ENCODE results near the gene TDRD10. TPM values are rescaled to one million over a fixed set of nuclear protein-coding genes. Genes with fewer than 3 reads are reported as not detected.

The TDRD10 gene
- total RNA-seq (1 to 10 TPM; 1.9 to 8.5 TPM), polyA plus RNA-seq (10 to 100 TPM in 1 of 2 donors, 1 to 10 TPM in 1; 6.1 to 12.6 TPM)
- long read RNA-seq, donor 1, partial matches to known transcripts = 0 of 1 reads
- long read RNA-seq, donor 1, other reads (novel, unspliced or antisense) = 0 of 1 reads
- long read RNA-seq, donor 2 = 0 reads
- long read RNA-seq, donor 3 = 0 reads
- long read RNA-seq, donor 4 = 0 reads
- long read RNA-seq, donor 5 = 0 reads

GRCh38 chr1:154502066-154502743 is at the start of gene TDRD10, which contains the start of gene SHE:
TSS of gene TDRD10 (plus strand) at chr1:154502219. CDS start at chr1:154506904, 4,685 bp downstream.
TSS of gene SHE (minus strand) at chr1:154502412. CDS start at chr1:154502026, 386 bp downstream.
- peak within 1 kb of the TSS; percentile 63 for H3K4me3 ChIP-seq
- ATAC-seq (ENCODE audit: insufficient read depth, low FRiP score) (peak; percentile 67), DNase-seq (peak in 2 of 3 donors; percentile 32 to 50)
- H3K27ac ChIP-seq (ENCODE audit: low read depth in 1 of 2, low read length in 1 of 2) = peak within 1 kb of the TSS; percentile 87 to 88
- peaks cover 0 to 9% (median 0%) of the 10 kb centered on the region in 4 donors for H3K9me3 ChIP-seq (ENCODE audit: control insufficient read depth in 4 of 4, insufficient read depth in 3 of 4, low read length in 3 of 4)
- H3K4me1 ChIP-seq (ENCODE audit: control insufficient read depth in 5 of 5, insufficient read depth in 5 of 5, low read length in 5 of 5) = peaks cover 0 to 16% (median 0%) of the 10 kb centered on the region in 5 donors
- TF ChIP-seq CTCF (IDR thresholded peaks at IDR 0.05; ENCODE audit: control extremely low read depth, extremely low read depth) = no peak
- peak within 1 kb of the TSS in 1 of 2 donors; percentile 5 for H3K9ac ChIP-seq (ENCODE audit: insufficient read depth in 1 of 2, low read length in 2 of 2)
- H3K27me3 ChIP-seq (ENCODE audit: control insufficient read depth in 3 of 3, insufficient read depth in 3 of 3, low read length in 2 of 3) = peaks cover 0 to 55% (median 52%) of the 10 kb centered on the region in 3 donors
- 2% methylated on average over 74 to 90 of the region's 90 CpGs for WGBS, 2 donors
- H3K36me3 ChIP-seq (ENCODE audit: control insufficient read depth in 4 of 4, insufficient read depth in 4 of 4, low read length in 4 of 4) = no peaks in the 10 kb centered on the region

GRCh38 chr1:154453161-154453560 is 48.9 kb upstream of the TDRD10 start:
- no peak overlapping the region for H3K9ac ChIP-seq (ENCODE audit: insufficient read depth in 1 of 2, low read length in 2 of 2)
- peaks cover 0 to 27% (median 3%) of the 10 kb centered on the region in 4 donors for H3K36me3 ChIP-seq (ENCODE audit: control insufficient read depth in 4 of 4, insufficient read depth in 4 of 4, low read length in 4 of 4)
- no peak for DNase-seq
- H3K4me1 ChIP-seq (ENCODE audit: control insufficient read depth in 5 of 5, insufficient read depth in 5 of 5, low read length in 5 of 5) = peaks cover 0 to 11% (median 8%) of the 10 kb centered on the region in 5 donors
- TF ChIP-seq CTCF (IDR thresholded peaks at IDR 0.05; ENCODE audit: control extremely low read depth, extremely low read depth) = no peak
- no peak overlapping the region for H3K4me3 ChIP-seq
- 73 to 86% methylated on average over 5 of the region's 5 CpGs for WGBS, 2 donors
- H3K27me3 ChIP-seq (ENCODE audit: control insufficient read depth in 3 of 3, insufficient read depth in 3 of 3, low read length in 2 of 3) = no peaks in the 10 kb centered on the region
- ATAC-seq (ENCODE audit: insufficient read depth, low FRiP score) = no peak
- H3K9me3 ChIP-seq (ENCODE audit: control insufficient read depth in 4 of 4, insufficient read depth in 3 of 4, low read length in 3 of 4) = no peaks in the 10 kb centered on the region
- H3K27ac ChIP-seq (ENCODE audit: low read depth in 1 of 2, low read length in 1 of 2) = peak overlapping the region in 1 of 2 donors; percentile 74

- DNase-seq (no peak), ATAC-seq (ENCODE audit: insufficient read depth, low FRiP score) (no peak)
- Histone ChIP-seq H3K27ac (ENCODE audit: low read depth in 1 of 2, low read length in 1 of 2) (peak overlapping the region in 1 of 2 donors; percentile 74), H3K4me3 (no peak overlapping the region), H3K27me3 (ENCODE audit: control insufficient read depth in 3 of 3, insufficient read depth in 3 of 3, low read length in 2 of 3) (no peaks in the 10 kb centered on the region), H3K9me3 (ENCODE audit: control insufficient read depth in 4 of 4, insufficient read depth in 3 of 4, low read length in 3 of 4) (no peaks in the 10 kb centered on the region), H3K36me3 (ENCODE audit: control insufficient read depth in 4 of 4, insufficient read depth in 4 of 4, low read length in 4 of 4) (peaks cover 0 to 24% (median 3%) of the 10 kb centered on the region in 4 donors), H3K9ac (ENCODE audit: insufficient read depth in 1 of 2, low read length in 2 of 2) (no peak overlapping the region), H3K4me1 (ENCODE audit: control insufficient read depth in 5 of 5, insufficient read depth in 5 of 5, low read length in 5 of 5) (peaks cover 0 to 8% (median 5%) of the 10 kb centered on the region in 5 donors)
- no peak for TF ChIP-seq CTCF (IDR thresholded peaks at IDR 0.05; ENCODE audit: control extremely low read depth, extremely low read depth)
- WGBS, 2 donors = 50% methylated on average over 5 of the region's 5 CpGs
These were observed 48.3 kb upstream of the TDRD10 start for GRCh38 chr1:154453574-154454352.

All from lung (tissue), 16 donors.